K562 (cell line): Measurements from ENCODE around the gene ANO2.

Source experiments
- BCL6 ChIP-seq: fragments of 250-450 bp; sonication (Bioruptor Pico); IDR thresholded peaks from 2 replicates; pipeline ENCODE4 v1.4.0; 2020
- CTCF ChIP-seq, 3 experiments: IDR thresholded peaks in 2 of 3; conservative IDR thresholded peaks in 1 of 3; 2 replicates each; pipeline ENCODE4 v1.5.1; 2011 to 2012; ENCODE audit warnings: low read length in 3 of 3, mild to moderate bottlenecking in 3 of 3, control low read depth in 2 of 3, improper control_type of control experiment in 1 of 3, inconsistent platforms in 1 of 3, low read depth in 1 of 3, mixed read lengths in 1 of 3, moderate library complexity in 1 of 3; ENCODE audit not compliant: insufficient read depth in 2 of 3

DNA sequence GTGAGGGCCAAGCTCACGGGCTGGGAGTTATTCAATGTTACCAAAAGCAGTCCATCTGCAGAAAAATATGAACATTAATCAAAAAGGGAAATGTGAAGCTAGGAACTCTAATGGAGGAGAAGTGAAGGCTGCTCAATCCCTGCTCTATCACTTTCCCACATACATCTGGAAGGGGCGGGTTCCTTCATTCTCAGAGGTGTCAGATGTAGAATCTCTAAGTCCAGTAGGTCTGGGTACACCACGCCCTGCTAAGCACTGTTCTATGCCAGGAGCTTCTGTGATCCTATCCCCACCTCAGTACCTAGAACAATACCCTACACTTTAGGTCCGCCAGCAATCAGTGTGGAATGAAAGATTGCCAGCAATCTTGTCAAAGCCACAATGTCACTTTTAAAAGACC lies 37.0 kb upstream of the ANO2 start:
- no peak for TF ChIP-seq BCL6
- no peak for TF ChIP-seq CTCF (IDR thresholded peaks at IDR 0.05 in 2 of 3, conservative IDR thresholded peaks at IDR 0.05 in 1 of 3; ENCODE audit: insufficient read depth in 2 of 3, low read depth in 1 of 3, low read length in 3 of 3)
